Gastrocnemius medialis (tissue), 4 donors: ENCODE measurements around the gene ZBTB7B.

Source experiments
- POLR2A ChIP-seq, 2 donors: fragments of 450-650 bp; IDR thresholded peaks; one replicate each; pipeline ENCODE4 v1.6.1; 2017; ENCODE audit warnings: antibody characterized with exemption in 2 of 2, mild to moderate bottlenecking in 2 of 2, moderate library complexity in 2 of 2
- TF ChIP-seq, protein P1 (sequence below), 5 experiments: fragments of 450-650 bp in 3 of 5; fragments of 200-600 bp in 2 of 5; sonication (generic) in 2 of 5; IDR thresholded peaks in 4 of 5; conservative IDR thresholded peaks in 1 of 5; 1 replicate in 4 of 5; 2 replicates in 1 of 5; pipeline ENCODE4 v1.5.1; 2016 to 2019; ENCODE audit warnings: antibody characterized with exemption in 5 of 5, mild to moderate bottlenecking in 3 of 5, moderate library complexity in 3 of 5

DNA sequence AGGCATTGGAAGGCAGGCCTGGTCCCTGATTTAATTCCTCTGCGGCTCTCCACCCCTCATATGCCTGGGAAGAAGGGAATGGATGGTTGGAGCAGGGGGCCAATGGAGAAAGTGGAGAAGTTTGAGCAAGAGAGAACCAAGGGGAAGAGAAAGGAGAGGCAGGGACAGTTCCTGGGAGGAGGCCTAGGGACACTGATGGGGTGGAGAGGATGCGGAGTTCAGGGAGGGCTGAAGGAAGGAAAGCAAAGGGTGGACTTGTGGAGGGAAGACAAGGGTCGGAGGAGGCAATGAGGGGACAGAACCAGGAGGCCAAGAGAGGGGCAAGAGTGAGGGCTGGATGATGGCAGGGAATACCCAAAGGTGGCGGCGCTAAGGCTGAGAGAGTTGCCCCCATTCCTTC, 7.1 kb downstream of the ZBTB7B start:
- TF ChIP-seq, protein P1, sequence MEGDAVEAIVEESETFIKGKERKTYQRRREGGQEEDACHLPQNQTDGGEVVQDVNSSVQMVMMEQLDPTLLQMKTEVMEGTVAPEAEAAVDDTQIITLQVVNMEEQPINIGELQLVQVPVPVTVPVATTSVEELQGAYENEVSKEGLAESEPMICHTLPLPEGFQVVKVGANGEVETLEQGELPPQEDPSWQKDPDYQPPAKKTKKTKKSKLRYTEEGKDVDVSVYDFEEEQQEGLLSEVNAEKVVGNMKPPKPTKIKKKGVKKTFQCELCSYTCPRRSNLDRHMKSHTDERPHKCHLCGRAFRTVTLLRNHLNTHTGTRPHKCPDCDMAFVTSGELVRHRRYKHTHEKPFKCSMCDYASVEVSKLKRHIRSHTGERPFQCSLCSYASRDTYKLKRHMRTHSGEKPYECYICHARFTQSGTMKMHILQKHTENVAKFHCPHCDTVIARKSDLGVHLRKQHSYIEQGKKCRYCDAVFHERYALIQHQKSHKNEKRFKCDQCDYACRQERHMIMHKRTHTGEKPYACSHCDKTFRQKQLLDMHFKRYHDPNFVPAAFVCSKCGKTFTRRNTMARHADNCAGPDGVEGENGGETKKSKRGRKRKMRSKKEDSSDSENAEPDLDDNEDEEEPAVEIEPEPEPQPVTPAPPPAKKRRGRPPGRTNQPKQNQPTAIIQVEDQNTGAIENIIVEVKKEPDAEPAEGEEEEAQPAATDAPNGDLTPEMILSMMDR (IDR thresholded peaks at IDR 0.05 in 4 of 5, conservative IDR thresholded peaks at IDR 0.05 in 1 of 5) = no peak
- no peak for TF ChIP-seq POLR2A (IDR thresholded peaks at IDR 0.05)
